T-helper 2 cell treated with Interferon-gamma antibody and Interleukin-4, amounts not matched to agents 5 μg/mL and 100 μg/mL, for 36 hours (primary cell): Measurements from ENCODE around the gene OTX1.
"Not testable (repeated sequence)": the region's sequence is repeated elsewhere in the genome, so short reads cannot be mapped to it uniquely, and the experiment has no call there.

Experiments
- DNase-seq: peaks from one replicate; pipeline ENCODE4 v3.0.0; 2021; ENCODE audit warnings: low spot score
- H3K27ac Mint-ChIP-seq: one replicate; pipeline ENCODE4 v1.8.0; 2021; ENCODE audit warnings: mild to moderate bottlenecking, mixed read lengths
- H3K27me3 Mint-ChIP-seq: one replicate; pipeline ENCODE4 v1.8.0; 2021; ENCODE audit warnings: low read depth, mixed read lengths
- H3K36me3 Mint-ChIP-seq: one replicate; pipeline ENCODE4 v1.8.0; 2021; ENCODE audit warnings: low read depth, mixed read lengths
- H3K4me1 Mint-ChIP-seq: one replicate; pipeline ENCODE4 v1.8.0; 2021; ENCODE audit warnings: low read depth, mixed read lengths
- H3K4me3 Mint-ChIP-seq: one replicate; pipeline ENCODE4 v1.8.0; 2022; ENCODE audit warnings: mild to moderate bottlenecking, moderate library complexity, mixed read lengths
- H3K9me3 Mint-ChIP-seq: one replicate; pipeline ENCODE4 v1.8.0; 2021; ENCODE audit warnings: mixed read lengths

OTX1 gene

DNA sequence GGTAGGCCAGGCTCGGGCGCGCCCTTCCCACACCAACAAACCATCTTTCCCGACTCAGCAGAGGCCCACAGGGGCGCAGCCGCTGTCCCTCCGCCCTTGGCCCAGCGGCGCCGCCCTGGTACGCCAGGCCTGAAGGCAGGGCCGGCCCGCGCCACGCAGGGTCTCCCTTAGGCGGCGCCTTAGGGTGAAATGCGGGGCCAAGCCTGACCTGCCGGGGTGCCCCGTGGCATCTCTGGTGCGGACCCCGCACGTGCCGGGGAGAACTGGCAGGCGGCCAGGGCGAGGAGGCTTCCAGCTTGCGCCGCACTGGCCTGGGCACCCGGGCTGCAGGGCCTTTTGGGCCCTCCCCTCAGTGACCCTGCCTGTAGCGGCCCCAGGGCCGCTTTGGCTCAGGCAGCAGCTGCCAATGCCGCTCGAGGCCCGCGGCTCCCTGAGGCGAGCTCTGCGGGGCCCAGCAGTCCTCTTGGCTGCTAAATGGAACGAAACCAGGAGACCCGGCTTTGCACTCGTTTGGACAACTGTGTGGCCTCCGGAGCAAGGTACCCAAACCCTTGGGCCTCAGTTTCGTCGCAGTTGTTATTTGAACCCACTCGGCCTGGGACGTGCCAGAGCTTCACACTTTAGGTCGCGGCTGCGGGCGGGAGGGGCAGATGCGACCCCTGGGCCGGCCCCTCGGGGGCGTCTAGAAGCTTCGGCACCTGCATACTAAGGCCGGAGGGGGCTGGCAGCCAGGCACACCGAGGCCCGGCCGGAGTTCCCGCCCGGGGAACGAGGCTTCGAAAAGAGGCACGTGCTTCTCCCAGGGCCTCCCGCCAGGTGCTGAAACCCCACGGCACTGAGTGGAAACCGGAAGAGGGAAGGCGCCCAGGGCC lies 8.5 kb downstream of the OTX1 start:
- no peak for DNase-seq
- Mint-ChIP-seq H3K27me3 (peaks cover 85% of the 10 kb centered on the region), H3K36me3 (peaks cover 4% of the 10 kb centered on the region), H3K4me3 (peak overlapping the region; percentile 54), H3K9me3 (no peaks in the 10 kb centered on the region), H3K4me1 (peaks cover 37% of the 10 kb centered on the region), H3K27ac (no peak overlapping the region)

DNA sequence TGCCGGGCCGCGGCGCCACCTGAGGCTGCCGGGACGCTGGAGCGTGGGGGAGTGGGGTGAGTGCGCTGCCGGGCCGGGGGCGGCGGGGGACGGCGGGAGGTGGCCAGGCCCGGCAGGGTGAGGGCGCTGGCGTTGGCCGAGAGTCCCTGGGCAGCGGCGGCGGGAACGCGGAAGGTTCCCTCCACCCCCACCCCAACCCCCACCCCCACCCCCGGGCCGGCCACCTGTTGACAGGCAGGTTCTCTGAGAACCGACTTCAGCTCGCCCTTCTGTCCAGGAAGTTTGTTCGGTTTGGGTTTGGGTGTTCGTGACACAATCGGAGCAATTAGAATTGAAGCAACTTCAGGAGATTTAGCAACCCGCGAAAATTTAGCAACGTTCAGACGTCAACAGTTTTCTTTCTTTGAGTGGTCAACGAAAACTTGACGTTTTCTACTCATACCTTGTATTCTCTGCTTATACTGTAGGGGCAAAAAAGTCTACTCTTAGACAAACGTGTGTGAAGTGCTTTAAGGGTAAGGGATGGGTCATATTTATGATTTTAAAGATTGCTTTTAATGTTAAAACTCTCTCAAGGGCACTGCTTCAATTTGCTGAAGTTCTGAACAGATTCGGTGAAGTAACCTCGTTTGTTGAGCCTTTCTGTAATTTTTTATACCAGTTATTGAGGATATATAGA lies 9.3 kb downstream of the OTX1 start:
- H3K27ac Mint-ChIP-seq = no peak overlapping the region
- no peaks in the 10 kb centered on the region for H3K9me3 Mint-ChIP-seq
- peak overlapping the region; percentile 58 for H3K4me3 Mint-ChIP-seq
- peaks cover 30% of the 10 kb centered on the region for H3K4me1 Mint-ChIP-seq
- peaks cover 4% of the 10 kb centered on the region for H3K36me3 Mint-ChIP-seq
- peaks cover 81% of the 10 kb centered on the region for H3K27me3 Mint-ChIP-seq
- no peak for DNase-seq

DNA sequence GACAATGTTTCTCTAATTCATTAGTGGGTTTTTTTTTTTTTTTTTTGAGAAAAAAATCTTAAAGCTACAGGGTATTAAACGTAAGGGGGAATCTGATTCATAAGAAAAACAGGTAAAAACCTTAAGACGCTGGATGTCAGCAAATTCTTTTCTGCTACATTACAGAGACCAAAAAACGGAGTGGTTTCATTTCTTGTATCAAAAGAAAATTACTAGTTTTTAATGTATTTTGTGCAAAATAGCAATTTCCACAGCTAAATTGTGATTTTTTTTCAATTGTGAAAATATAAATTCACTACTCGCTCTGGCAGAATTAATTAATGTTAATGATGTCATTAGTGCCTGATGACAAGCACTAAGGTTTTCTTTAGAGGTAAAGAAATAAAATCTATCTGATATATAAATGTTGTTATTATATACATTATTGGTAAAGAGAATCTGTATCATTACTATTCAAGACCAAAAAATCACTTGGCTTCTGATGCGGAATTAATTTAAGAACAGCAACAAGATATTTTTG lies 9.9 kb downstream of the OTX1 start:
- peaks cover 80% of the 10 kb centered on the region for H3K27me3 Mint-ChIP-seq
- no peak for DNase-seq
- H3K27ac Mint-ChIP-seq = no peak overlapping the region
- H3K36me3 Mint-ChIP-seq = peaks cover 4% of the 10 kb centered on the region
- H3K4me3 Mint-ChIP-seq = no peak overlapping the region
- peaks cover 28% of the 10 kb centered on the region for H3K4me1 Mint-ChIP-seq
- H3K9me3 Mint-ChIP-seq = no peaks in the 10 kb centered on the region

DNA sequence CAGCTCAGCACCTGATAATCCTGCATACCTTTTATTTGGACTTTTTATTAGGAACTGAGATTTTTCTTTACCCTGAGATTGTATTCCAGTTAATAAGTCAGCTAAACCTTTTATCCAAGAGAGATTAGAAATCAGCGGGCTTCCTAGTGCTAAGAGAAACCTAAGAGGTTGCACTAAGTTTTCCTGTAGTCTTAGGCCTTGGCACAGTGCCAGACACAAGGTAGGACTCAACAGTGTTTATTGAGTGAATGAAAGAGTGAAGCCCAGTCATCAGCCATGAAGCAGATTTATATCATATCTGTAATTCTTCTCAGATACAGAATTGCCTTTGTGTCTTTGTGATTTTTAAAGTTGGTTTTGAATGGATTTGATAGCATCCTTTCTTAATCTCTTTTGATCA lies 13.6 kb downstream of the OTX1 start:
- no peak overlapping the region for H3K4me3 Mint-ChIP-seq
- H3K27ac Mint-ChIP-seq = no peak overlapping the region
- H3K36me3 Mint-ChIP-seq = peaks cover 4% of the 10 kb centered on the region
- peaks cover 69% of the 10 kb centered on the region for H3K27me3 Mint-ChIP-seq
- DNase-seq = no peak
- no peaks in the 10 kb centered on the region for H3K9me3 Mint-ChIP-seq
- peaks cover 5% of the 10 kb centered on the region for H3K4me1 Mint-ChIP-seq

DNA sequence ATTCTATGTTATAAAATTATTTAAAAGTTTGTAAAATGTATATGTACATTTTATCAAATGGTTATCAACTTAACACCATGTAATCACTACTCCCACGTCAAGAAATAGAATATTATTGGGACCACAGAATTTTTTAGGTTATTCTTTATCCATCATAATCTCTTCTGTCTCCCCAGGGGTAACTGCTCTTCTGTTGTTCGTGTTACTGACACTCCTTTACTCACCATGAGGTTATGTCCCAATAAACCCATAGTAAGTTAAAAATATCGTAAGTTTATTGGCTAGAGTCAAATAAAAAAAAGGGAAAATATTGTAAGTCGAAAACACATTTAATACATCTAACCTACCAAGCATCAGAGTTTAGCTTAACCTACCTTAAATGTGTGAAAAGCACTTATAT lies 14.0 kb downstream of the OTX1 start:
- H3K4me3 Mint-ChIP-seq = no peak overlapping the region
- peaks cover 5% of the 10 kb centered on the region for H3K4me1 Mint-ChIP-seq
- no peak overlapping the region for H3K27ac Mint-ChIP-seq
- H3K36me3 Mint-ChIP-seq = peaks cover 4% of the 10 kb centered on the region
- no peaks in the 10 kb centered on the region for H3K9me3 Mint-ChIP-seq
- no peak for DNase-seq
- H3K27me3 Mint-ChIP-seq = peaks cover 66% of the 10 kb centered on the region

DNA sequence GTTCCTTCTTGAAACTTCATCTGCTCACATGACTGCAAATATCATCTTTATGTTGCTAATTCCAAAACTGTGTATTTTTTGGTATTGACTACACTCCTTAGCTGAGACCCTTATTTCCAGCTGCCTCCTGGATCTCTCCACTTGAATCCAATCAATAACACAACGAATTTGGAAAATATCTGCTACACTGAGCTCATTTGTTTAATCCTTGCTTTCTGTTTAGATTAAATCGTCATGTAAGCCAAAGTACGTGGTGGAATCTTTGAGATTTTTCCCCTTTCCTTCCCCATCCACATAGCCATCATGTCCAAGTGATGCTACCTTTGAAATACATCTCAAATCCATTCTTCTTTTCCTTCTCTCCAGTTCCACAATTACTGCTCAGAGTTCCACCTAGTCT lies 15.6 kb downstream of the OTX1 start:
- Mint-ChIP-seq H3K9me3 (no peaks in the 10 kb centered on the region), H3K36me3 (no peaks in the 10 kb centered on the region), H3K27ac (no peak overlapping the region), H3K4me3 (no peak overlapping the region), H3K4me1 (no peaks in the 10 kb centered on the region), H3K27me3 (peaks cover 54% of the 10 kb centered on the region)
- no peak for DNase-seq

DNA sequence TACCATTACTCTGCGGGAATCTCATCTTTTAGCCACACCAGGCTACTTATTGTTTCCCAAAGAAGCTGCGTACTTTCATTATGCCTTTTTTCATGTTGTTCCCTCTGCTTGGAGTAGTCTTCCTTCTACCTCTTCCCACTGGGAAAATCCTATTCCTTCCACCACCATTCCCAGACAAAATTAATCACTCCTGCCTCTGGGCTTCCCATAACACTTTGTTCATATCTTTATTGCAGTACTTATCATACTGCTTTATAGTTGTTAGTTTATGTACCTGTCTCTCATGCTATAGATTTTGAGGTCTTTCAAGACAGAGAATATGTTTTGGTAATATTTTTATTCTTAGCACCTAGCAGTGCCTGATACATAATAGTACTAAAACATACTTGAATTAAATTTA lies 16.2 kb downstream of the OTX1 start:
- no peaks in the 10 kb centered on the region for H3K4me1 Mint-ChIP-seq
- no peak for DNase-seq
- no peak overlapping the region for H3K4me3 Mint-ChIP-seq
- H3K9me3 Mint-ChIP-seq = no peaks in the 10 kb centered on the region
- H3K27me3 Mint-ChIP-seq = peaks cover 49% of the 10 kb centered on the region
- H3K27ac Mint-ChIP-seq = no peak overlapping the region
- no peaks in the 10 kb centered on the region for H3K36me3 Mint-ChIP-seq

DNA sequence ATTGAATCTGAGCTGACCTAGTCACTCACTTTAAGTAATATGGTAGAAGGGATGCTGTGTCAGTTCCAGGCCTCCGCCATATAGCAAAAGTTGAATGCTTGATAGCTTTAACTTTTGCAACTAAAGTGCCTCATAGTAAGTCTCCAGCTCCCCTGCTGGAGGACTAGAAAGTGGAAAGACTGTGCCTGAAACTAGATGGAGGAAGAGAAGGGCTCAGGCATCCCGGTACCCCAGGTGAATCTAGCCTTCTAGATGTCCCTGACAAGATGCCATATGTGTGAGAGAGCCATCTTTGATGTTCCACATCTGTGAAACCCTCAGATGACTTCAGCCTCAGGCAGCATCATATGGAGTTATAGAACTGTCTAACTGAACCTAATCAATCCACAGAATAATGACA lies 21.0 kb downstream of the OTX1 start:
- H3K27ac Mint-ChIP-seq = no peak overlapping the region
- H3K4me3 Mint-ChIP-seq = no peak overlapping the region
- H3K4me1 Mint-ChIP-seq = no peaks in the 10 kb centered on the region
- H3K27me3 Mint-ChIP-seq = peaks cover 18% of the 10 kb centered on the region
- H3K9me3 Mint-ChIP-seq = no peaks in the 10 kb centered on the region
- no peaks in the 10 kb centered on the region for H3K36me3 Mint-ChIP-seq
- no peak for DNase-seq

DNA sequence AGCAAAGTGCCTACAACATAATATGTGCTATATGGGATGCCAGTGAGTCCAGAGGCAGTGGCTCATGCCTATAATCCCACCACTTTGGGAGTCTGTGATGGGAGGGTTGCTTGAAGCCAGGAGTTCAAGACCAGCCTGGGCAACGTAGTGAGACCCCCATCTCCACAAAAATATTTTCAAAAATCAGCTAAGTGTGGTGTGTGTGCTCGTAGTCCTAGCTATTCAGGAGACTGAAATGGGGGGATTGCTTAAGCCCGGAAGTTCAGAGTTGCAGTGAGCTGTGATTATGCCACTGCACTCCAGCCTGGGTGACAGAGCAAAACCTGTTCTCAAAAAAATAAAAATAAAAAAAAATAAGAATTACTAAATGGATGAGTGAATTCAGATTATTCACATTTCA lies 23.4 kb downstream of the OTX1 start:
- no peaks in the 10 kb centered on the region for H3K36me3 Mint-ChIP-seq
- H3K4me1 Mint-ChIP-seq = no peaks in the 10 kb centered on the region
- no peaks in the 10 kb centered on the region for H3K9me3 Mint-ChIP-seq
- H3K27me3 Mint-ChIP-seq = peaks cover 5% of the 10 kb centered on the region
- no peak for DNase-seq
- no peak overlapping the region for H3K27ac Mint-ChIP-seq
- H3K4me3 Mint-ChIP-seq = no peak overlapping the region

DNA sequence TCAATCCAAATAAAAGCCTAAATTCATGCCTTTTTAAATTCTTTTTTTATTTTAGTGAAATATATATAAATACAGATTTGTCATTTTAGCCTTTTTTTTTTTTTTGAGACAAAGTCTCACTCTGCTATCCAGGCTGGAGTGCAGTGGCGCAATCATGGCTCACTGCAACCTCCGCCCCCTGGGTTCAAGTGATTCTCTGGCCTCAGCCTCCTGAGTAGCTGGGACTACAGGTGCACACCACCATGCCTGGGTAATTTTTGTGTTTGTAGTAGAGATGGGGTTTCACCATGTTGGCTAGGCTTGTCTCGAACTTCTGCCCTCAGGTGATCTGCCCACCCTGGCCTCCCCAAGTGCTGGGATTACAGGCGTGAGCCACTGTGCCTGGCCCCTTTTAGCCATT lies 23.8 kb downstream of the OTX1 start:
- not testable (repeated sequence) for H3K4me3 Mint-ChIP-seq, H3K4me1 Mint-ChIP-seq, DNase-seq, H3K36me3 Mint-ChIP-seq, H3K9me3 Mint-ChIP-seq, H3K27me3 Mint-ChIP-seq, H3K27ac Mint-ChIP-seq

DNA sequence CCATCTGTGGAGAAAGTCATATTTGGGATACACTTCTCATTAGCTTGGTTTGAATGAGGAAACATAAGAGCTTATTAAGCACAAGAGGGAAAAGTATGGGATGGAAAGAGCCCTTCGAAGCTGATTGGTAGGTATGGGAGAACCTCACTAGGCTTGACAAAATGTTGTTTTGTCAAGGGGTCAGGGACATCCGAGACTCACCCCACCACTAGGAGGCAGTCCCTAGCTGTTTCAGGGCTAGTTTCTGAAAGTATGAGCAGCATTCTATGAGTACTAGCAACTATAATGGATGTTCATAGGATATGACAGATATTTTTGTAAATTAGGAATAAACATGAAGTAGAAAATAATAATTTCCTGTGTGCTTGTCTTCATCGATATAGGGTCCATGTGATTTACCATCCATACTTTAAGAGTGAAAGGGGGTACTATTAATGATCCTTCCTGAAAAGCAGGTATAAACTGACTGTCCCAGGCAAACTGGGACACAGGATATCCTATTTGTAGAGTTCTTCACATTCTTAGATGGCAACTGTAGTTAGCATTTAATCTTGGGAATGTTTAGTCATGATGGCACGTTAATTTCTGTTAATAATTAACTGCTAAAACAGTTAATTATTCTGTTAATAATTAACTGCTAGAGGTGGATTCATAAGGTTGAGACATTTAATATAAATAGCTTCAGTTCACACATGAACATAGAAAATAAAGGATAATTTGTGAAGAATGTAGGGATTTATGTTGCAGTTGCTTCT lies 28.4 kb downstream of the OTX1 start:
- no peak overlapping the region for H3K4me3 Mint-ChIP-seq

DNA sequence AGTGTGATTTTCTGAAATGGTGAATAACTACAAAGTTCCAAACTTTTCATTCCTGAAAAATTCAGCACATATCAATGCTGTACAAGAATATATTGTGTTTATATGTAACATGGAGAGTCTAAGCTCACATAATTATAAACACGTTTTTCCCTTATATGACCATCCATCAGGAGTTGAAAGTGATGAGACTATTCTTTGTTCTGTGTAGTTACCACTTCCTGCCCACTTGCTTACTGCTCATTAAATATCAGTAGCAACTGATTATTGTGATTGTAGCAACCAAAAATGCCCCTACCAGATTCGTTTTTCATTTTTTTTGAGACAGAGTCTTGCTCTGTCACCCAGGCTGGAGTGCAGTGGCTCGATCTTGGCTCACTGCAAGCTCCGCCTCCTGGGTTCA lies 30.8 kb downstream of the OTX1 start:
- DNase-seq = no peak
- Mint-ChIP-seq H3K27ac (no peak overlapping the region), H3K4me1 (no peaks in the 10 kb centered on the region), H3K9me3 (no peaks in the 10 kb centered on the region), H3K4me3 (no peak overlapping the region), H3K27me3 (peaks cover 7% of the 10 kb centered on the region), H3K36me3 (no peaks in the 10 kb centered on the region)

More for the DNA sequence above, 28.4 kb downstream of the OTX1 start:
- DNase-seq = no peak
- H3K36me3 Mint-ChIP-seq = no peaks in the 10 kb centered on the region
- no peaks in the 10 kb centered on the region for H3K4me1 Mint-ChIP-seq
- H3K27me3 Mint-ChIP-seq = peaks cover 5% of the 10 kb centered on the region
- no peak overlapping the region for H3K27ac Mint-ChIP-seq
- H3K9me3 Mint-ChIP-seq = no peaks in the 10 kb centered on the region

DNA sequence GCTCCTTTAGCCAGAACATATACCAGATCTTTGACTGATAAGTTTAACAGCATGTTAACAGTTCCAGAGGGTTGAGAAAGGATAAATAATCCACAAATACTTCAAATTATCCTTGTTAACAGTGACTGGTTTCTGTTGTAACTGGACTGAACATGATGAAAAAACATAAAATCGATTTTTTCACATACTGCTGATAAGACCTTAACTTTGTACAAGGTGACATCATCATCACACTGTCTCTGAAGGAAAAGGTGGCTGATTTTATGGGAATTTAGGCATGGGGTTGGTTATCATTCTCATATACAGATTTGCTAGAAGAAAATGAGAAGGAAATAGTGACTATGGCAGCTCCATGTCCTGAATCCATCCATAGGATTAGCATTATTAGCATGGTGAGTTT lies 36.1 kb downstream of the OTX1 start:
- Mint-ChIP-seq H3K4me3 (no peak overlapping the region), H3K36me3 (no peaks in the 10 kb centered on the region), H3K4me1 (no peaks in the 10 kb centered on the region), H3K27ac (no peak overlapping the region), H3K27me3 (peaks cover 7% of the 10 kb centered on the region), H3K9me3 (no peaks in the 10 kb centered on the region)
- no peak for DNase-seq

DNA sequence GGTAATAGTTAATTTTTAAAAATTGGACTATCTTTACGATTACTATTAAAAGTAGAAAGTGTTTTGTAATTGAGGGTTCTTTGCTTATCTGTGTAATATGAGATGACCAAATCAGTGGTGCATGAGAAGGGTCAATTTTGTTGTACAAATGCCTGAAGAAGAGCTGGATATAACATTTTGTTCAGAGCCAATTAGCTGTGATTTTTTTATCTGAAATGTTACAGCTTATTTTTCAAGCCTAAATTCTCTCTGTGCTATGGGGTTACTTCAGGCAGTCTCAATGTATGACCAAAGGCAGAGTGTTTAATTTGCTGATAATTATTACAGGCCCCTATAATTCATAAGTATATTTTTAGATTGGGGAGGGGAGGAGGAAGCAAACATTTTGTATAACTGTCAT lies 41.8 kb downstream of the OTX1 start:
- H3K9me3 Mint-ChIP-seq = no peaks in the 10 kb centered on the region
- no peak overlapping the region for H3K27ac Mint-ChIP-seq
- no peak for DNase-seq

More for the DNA sequence above, 41.8 kb downstream of the OTX1 start:
- Mint-ChIP-seq H3K36me3 (no peaks in the 10 kb centered on the region), H3K27me3 (no peaks in the 10 kb centered on the region), H3K4me1 (no peaks in the 10 kb centered on the region), H3K4me3 (no peak overlapping the region)
